Measurements from ENCODE around the gene SPTBN4. TPM values are rescaled to one million over a fixed set of nuclear protein-coding genes. Genes with fewer than 3 reads are reported as not detected.

SPTBN4 gene
- total RNA-seq, 4 donors from 2014 or later: 1.4 to 5.1 (median 2.3) TPM

GRCh38 chr19:40543029-40543597, 76.3 kb downstream of the SPTBN4 start:
- TF ChIP-seq, protein P1, sequence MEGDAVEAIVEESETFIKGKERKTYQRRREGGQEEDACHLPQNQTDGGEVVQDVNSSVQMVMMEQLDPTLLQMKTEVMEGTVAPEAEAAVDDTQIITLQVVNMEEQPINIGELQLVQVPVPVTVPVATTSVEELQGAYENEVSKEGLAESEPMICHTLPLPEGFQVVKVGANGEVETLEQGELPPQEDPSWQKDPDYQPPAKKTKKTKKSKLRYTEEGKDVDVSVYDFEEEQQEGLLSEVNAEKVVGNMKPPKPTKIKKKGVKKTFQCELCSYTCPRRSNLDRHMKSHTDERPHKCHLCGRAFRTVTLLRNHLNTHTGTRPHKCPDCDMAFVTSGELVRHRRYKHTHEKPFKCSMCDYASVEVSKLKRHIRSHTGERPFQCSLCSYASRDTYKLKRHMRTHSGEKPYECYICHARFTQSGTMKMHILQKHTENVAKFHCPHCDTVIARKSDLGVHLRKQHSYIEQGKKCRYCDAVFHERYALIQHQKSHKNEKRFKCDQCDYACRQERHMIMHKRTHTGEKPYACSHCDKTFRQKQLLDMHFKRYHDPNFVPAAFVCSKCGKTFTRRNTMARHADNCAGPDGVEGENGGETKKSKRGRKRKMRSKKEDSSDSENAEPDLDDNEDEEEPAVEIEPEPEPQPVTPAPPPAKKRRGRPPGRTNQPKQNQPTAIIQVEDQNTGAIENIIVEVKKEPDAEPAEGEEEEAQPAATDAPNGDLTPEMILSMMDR (IDR thresholded peaks at IDR 0.05; ENCODE audit: low read depth): no peak

DNA sequence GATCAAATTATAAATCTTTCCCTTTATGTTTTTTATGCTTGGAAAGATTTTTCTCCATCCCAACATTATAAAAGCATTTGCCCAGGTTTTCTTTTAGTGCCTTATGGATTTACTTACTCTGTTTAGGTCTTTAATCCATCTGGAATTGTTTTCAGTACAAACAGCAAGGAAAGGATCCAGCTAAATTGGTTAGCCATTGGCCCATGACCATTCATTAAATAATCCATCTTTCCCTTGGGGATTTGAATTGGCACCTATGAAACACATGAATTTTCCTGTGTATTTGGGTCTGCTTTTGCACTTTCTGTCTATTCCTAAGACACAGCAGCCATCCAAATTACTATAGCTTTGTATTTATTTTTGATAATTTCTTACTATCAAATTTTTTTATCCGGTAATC, 81.0 kb downstream of the SPTBN4 start:
- TF ChIP-seq, protein P1 (IDR thresholded peaks at IDR 0.05; ENCODE audit: low read depth): no peak

GRCh38 chr19:40549007-40549708, 82.4 kb downstream of the SPTBN4 start:
- TF ChIP-seq, protein P1 (IDR thresholded peaks at IDR 0.05; ENCODE audit: low read depth): no peak

- TF ChIP-seq, protein P1 (IDR thresholded peaks at IDR 0.05; ENCODE audit: low read depth): no peak
These were observed 84.2 kb downstream of the SPTBN4 start for GRCh38 chr19:40550951-40551350.

GRCh38 chr19:40552848-40553247, 86.0 kb downstream of the SPTBN4 start:
- TF ChIP-seq, protein P1 (IDR thresholded peaks at IDR 0.05; ENCODE audit: low read depth): no peak

DNA sequence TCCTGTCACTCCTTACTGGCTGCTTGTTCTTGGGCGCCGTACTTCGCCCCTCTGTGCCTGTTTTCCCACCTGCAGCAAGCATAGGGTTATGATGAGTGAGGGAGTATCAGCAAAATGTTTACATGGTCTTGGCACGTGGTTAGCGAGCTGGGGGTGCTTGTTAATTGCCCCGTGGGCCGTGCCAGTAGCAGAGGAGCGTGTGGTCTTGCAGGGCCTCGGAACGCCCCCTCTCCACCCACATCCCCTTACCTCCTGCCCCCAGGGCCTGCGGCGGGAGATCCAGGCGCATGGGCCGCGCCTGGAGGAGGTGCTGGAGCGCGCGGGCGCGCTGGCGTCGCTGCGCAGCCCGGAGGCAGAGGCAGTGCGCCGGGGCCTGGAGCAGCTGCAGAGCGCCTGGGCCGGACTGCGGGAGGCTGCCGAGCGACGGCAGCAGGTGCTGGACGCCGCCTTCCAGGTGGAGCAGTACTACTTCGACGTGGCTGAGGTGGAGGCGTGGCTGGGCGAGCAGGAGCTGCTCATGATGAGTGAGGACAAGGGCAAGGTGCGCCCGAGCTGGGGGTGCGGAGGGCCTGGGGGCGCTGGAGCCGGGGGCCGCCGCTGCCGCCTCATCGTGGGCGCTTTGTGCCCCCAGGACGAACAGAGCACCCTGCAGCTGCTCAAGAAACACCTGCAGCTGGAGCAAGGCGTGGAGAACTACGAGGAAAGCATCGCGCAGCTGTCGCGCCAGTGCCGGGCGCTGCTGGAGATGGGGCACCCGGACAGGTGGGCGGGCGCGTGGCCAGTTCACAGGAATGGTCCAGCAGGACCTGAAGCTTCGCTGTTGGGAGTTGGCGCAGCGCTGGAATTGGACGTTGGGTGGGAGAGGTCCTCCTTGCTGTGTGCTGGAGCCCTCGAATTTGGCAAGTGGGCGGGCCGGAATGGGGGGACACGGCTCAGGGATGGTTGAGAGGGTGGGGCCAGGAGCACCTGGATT, 87.4 kb downstream of the SPTBN4 start:
- TF ChIP-seq, protein P1 (IDR thresholded peaks at IDR 0.05; ENCODE audit: low read depth): no peak

Data from subcutaneous adipose tissue (tissue), 4 donors.